ENCODE results near the gene BCL6B.
A peak's percentile ranks its signal among the peaks of the same experiment; 100 is the strongest.

BCL6B gene

GRCh38 chr17:7011942-7012254, 11.0 kb upstream of the BCL6B start:
- DNase-seq (ENCODE audit: low spot score), result no peak
- TF ChIP-seq, protein P1, sequence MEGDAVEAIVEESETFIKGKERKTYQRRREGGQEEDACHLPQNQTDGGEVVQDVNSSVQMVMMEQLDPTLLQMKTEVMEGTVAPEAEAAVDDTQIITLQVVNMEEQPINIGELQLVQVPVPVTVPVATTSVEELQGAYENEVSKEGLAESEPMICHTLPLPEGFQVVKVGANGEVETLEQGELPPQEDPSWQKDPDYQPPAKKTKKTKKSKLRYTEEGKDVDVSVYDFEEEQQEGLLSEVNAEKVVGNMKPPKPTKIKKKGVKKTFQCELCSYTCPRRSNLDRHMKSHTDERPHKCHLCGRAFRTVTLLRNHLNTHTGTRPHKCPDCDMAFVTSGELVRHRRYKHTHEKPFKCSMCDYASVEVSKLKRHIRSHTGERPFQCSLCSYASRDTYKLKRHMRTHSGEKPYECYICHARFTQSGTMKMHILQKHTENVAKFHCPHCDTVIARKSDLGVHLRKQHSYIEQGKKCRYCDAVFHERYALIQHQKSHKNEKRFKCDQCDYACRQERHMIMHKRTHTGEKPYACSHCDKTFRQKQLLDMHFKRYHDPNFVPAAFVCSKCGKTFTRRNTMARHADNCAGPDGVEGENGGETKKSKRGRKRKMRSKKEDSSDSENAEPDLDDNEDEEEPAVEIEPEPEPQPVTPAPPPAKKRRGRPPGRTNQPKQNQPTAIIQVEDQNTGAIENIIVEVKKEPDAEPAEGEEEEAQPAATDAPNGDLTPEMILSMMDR (IDR thresholded peaks at IDR 0.05; ENCODE audit: extremely low read depth, missing control alignments), result no peak

GRCh38 chr17:7014261-7014994, 8.4 kb upstream of the BCL6B start:
- TF ChIP-seq, protein P1 (IDR thresholded peaks at IDR 0.05; ENCODE audit: extremely low read depth, missing control alignments), result peak; percentile 91
- DNase-seq (ENCODE audit: low spot score), result peak; percentile 94

GRCh38 chr17:7014995-7015958, 7.6 kb upstream of the BCL6B start:
- DNase-seq (ENCODE audit: low spot score), result peak; percentile 73
- TF ChIP-seq, protein P1 (IDR thresholded peaks at IDR 0.05; ENCODE audit: extremely low read depth, missing control alignments), result no peak

- DNase-seq (ENCODE audit: low spot score), result no peak
- TF ChIP-seq, protein P1 (IDR thresholded peaks at IDR 0.05; ENCODE audit: extremely low read depth, missing control alignments), result no peak
Measured at GRCh38 chr17:7016418-7016817, 6.4 kb upstream of the BCL6B start.

DNA sequence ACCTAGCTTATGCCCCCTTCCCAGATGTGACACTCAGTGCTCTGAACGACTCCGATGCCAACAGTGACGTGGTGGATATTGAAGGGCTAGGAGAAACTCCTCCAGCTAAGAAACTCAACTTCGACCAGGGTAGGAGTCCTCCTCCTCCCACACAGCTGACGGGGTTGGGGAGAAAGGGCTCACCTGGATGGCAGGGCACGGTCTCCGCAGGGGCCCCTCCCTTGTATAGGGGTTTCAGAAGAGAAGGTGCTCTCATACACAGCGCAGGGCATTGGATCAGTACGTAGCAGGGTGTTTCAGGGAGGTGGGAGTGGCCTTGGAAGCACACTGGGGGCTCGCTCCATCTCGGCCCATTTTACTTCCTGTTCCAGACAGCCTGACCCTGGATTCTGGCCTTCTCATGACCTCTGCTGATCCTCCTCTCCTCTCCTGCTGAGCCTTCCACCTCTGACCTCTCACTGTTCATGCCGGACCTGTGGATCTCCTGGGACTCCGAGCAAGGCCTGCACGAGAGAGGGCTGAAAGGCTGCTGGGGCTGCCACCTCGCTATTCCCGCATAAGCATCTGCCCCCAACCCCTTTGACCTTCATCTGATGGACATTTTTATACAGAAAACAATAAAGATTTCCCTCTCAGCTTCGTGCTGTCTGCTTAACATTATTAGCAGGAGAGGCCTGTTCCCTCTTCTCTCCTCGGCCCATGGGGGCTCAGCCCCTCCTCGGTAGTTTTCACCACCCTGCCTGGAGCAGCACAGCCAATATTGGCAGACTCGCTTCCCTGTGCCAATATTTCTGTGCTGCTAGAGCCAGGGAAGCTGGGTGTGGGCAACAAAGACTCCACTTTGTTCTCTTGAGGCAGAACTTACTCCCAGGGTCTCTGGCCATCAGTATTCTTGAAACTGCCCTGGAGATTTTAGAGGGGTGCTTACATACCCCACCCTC, 5.7 kb upstream of the BCL6B start:
- DNase-seq (ENCODE audit: low spot score), result no peak
- TF ChIP-seq, protein P1 (IDR thresholded peaks at IDR 0.05; ENCODE audit: extremely low read depth, missing control alignments), result no peak

DNA sequence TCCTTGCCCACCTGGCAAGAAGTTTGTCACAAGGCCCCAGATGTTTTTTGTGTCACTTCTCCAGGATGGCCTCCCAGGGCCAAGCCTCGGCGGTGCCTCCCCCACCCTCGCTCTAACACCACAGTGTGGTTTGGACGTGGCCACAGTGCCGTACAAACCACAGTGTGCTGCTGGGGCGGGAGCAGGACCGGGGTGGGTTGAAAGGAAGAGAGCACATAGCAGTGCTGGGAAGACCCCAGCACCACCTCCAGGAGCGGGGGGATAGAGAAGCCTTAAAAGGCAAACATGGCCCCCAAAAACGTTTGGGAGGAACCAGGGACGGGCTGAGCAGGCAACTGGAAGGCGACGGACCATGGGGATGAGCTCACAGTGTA, 5.0 kb upstream of the BCL6B start:
- TF ChIP-seq, protein P1 (IDR thresholded peaks at IDR 0.05; ENCODE audit: extremely low read depth, missing control alignments), result no peak
- no peak for DNase-seq (ENCODE audit: low spot score)
